GM23248 (cell line): ENCODE data around the gene SBF2. TPM values are rescaled to one million over a fixed set of nuclear protein-coding genes. Genes with fewer than 3 reads are reported as not detected.
A peak's percentile ranks its signal among the peaks of the same experiment; 100 is the strongest.

Source experiments
- DNase-seq: peaks from one replicate; pipeline ENCODE4 v3.0.0-alpha.2; 2015
- H2AFZ ChIP-seq: fragments of 200-600 bp; sonication (generic); 2 replicates; pipeline ENCODE4 v1.6.1; 2016; ENCODE audit warnings: antibody characterized with exemption
- H3F3A ChIP-seq: fragments of 200-600 bp; sonication (generic); 2 replicates; pipeline ENCODE4 v1.6.1; 2016; ENCODE audit warnings: mild to moderate bottlenecking, antibody characterized with exemption, mixed run types; ENCODE audit not compliant: insufficient read depth
- H3K27ac ChIP-seq: fragments of 200-600 bp; sonication (generic); 2 replicates; pipeline ENCODE4 v1.5.1; 2016; ENCODE audit warnings: mild to moderate bottlenecking
- H3K27me3 ChIP-seq: fragments of 200-600 bp; sonication (generic); replicated peaks from 2 replicates; pipeline ENCODE4 v1.6.1; 2016; ENCODE audit warnings: mild to moderate bottlenecking; ENCODE audit not compliant: insufficient read depth
- H3K36me3 ChIP-seq: fragments of 200-600 bp; sonication (generic); 2 replicates; pipeline ENCODE4 v1.6.1; 2016; ENCODE audit warnings: low read depth, mild to moderate bottlenecking
- H3K4me1 ChIP-seq: fragments of 200-600 bp; sonication (generic); 2 replicates; pipeline ENCODE4 v1.6.1; 2016; ENCODE audit warnings: mild to moderate bottlenecking; ENCODE audit not compliant: insufficient read depth
- H3K4me2 ChIP-seq: fragments of 200-600 bp; sonication (generic); one replicate; pipeline ENCODE4 v1.6.1; 2016; ENCODE audit warnings: mild to moderate bottlenecking; ENCODE audit not compliant: unreplicated experiment
- H3K4me3 ChIP-seq: fragments of 200-600 bp; sonication (generic); 2 replicates; pipeline ENCODE4 v1.5.1; 2016; ENCODE audit warnings: mild to moderate bottlenecking
- H3K79me2 ChIP-seq: fragments of 200-600 bp; sonication (generic); 2 replicates; pipeline ENCODE4 v1.6.1; 2016; ENCODE audit warnings: mild to moderate bottlenecking; ENCODE audit not compliant: insufficient read depth
- H3K9ac ChIP-seq: fragments of 200-600 bp; sonication (generic); 2 replicates; pipeline ENCODE4 v1.6.1; 2016; ENCODE audit warnings: mild to moderate bottlenecking
- H3K9me2 ChIP-seq: fragments of 200-600 bp; sonication (generic); 2 replicates; pipeline ENCODE4 v1.6.1; 2016; ENCODE audit warnings: mixed run types, mild to moderate bottlenecking, moderate library complexity; ENCODE audit not compliant: insufficient read depth
- H3K9me3 ChIP-seq: fragments of 200-600 bp; sonication (generic); one replicate; pipeline ENCODE4 v1.6.1; 2017; ENCODE audit warnings: low read depth
- H4K20me1 ChIP-seq: fragments of 200-600 bp; sonication (generic); 2 replicates; pipeline ENCODE4 v1.6.0; 2016; ENCODE audit not compliant: insufficient read depth
- EZH2 ChIP-seq: fragments of 200-600 bp; sonication (generic); IDR thresholded peaks from 2 replicates; pipeline ENCODE4 v1.6.1; 2018; ENCODE audit warnings: antibody characterized with exemption, mild to moderate bottlenecking; ENCODE audit not compliant: insufficient read depth, poor library complexity, severe bottlenecking
- EZH2phosphoT487 ChIP-seq: fragments of 200-600 bp; sonication (generic); IDR thresholded peaks from 2 replicates; pipeline ENCODE4 v1.6.1; 2018; ENCODE audit warnings: antibody characterized with exemption, moderate library complexity, mild to moderate bottlenecking, low read depth; ENCODE audit not compliant: insufficient read depth
- WGBS, 2 experiments: methylation state at CpG; one replicate each; pipeline ENCODE4 v1.1.6; 2015 to 2017; ENCODE audit warnings: low lambda C conversion rate in 2 of 2, low coverage in 1 of 2; ENCODE audit errors: missing lambda C conversion rate in 2 of 2; 5-methylcytosine and 5-hydroxymethylcytosine counted together
- in situ Hi-C: fragments of 300-500 bp; cut with MboI; formaldehyde crosslinking; loops from 2 replicates; pipeline ENCODE4 v1.15.0; 2020
- polyA plus RNA-seq: library from polyadenylated mRNA; unstranded; fragments of >200 nt; fragmentation: Nextera tagmentation; extraction: Ambion mirVana; gene quantifications from 2 replicates; pipeline ENCODE4 v1.2.1, GENCODE V29; 2016
- total RNA-seq: library from RNA; depleted of rRNA; stranded (reverse); fragments of >200 nt; shearing (Covaris generic); gene quantifications from 2 replicates; pipeline ENCODE4 v1.2.3, GENCODE V29; 2014; rRNA removed

Gene SBF2
- total RNA-seq (32.7 and 42.7 TPM in 2 replicates), polyA plus RNA-seq (18.8 and 21.9 TPM in 2 replicates)

DNA sequence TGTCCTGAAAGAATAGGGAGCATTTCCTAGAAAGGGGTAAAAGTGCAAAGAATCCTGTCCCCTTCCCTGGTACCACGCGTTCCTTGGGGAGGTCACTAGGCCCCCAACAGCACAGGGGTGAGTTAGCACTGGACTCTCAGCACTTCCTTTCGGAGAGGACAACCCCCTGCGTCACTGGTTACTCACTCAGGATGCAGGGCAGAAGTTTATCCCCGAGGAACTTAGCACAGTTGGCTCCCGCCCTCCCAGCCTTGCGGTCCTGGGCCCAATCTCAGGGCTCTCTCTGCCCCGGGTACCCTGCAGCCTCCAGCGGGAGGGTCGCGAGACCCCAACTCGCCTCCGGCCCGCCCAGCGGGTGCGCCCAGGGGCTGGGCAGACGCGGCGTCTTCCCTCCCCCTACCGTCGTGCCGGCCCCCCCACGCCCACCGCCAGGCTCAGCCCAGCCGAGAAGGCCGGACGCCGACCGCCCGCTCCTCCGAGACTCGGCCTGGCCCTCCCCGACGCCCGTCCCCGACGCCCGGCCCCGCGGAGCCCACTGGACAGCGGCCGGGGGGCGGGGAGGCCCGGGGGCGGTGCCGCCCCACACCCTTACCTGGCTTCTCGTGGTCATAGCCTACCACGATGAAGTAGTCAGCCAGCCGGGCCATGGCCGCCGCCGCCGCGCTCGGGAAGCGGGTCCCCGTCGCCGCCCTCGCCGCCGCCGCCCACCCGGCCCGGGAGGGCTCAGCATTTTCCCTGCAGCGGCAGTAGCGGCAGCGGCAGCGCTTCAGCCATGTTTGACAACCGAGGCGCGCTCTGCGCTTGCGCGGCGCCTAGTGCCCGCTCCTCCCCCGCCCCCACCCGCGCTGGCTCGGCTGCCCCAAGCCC is at the start of gene SBF2:
Gene SBF2 (minus strand): TSS at position 797 of the 867 bp plus-strand sequence. CDS start 150 bp downstream, at position 647.
- H3K36me3 ChIP-seq: peaks cover 4% of the 10 kb centered on the region
- peak within 1 kb of the TSS; percentile 84 for H2AFZ ChIP-seq
- H3K4me1 ChIP-seq: peaks cover 27% of the 10 kb centered on the region
- H3K9ac ChIP-seq: peak within 1 kb of the TSS; percentile 93
- H3K9me3 ChIP-seq: no peaks in the 10 kb centered on the region
- H3K79me2 ChIP-seq: peaks cover 81% of the 10 kb centered on the region
- H3K9me2 ChIP-seq: no peaks in the 10 kb centered on the region
- WGBS, 2 experiments: 1 to 2% methylated on average over 20 to 74 of the region's 81 CpGs
- no peaks in the 10 kb centered on the region for H4K20me1 ChIP-seq
- peak within 1 kb of the TSS; percentile 100 for H3K4me2 ChIP-seq
- H3F3A ChIP-seq: peaks cover 43% of the 10 kb centered on the region
- H3K4me3 ChIP-seq: peak within 1 kb of the TSS; percentile 89
- TF ChIP-seq EZH2phosphoT487: no peak
- TF ChIP-seq EZH2: no peak
- H3K27me3 ChIP-seq: no peaks in the 10 kb centered on the region
- in situ Hi-C loops: no loop called here
- H3K27ac ChIP-seq: peak within 1 kb of the TSS; percentile 90
- peak; percentile 97 for DNase-seq

DNA sequence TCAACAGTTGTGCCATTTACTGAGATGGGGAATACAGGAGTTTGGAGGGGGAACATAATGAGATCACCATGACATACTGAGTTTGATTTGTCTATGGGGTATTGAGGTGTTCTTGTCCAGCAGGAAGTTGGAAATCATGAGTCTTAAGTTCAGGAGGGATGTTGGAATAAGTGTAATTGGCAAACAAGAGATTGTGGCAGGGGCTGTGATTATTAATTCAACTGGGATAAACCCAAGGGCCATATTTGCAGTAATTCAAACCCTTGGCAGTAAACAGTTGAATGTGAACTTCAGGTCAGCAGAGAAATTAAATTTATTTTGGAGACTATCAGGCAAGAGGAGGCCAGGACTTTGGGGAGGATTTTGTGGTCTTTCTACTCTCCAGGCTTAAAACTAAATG is 44.3 kb upstream of the SBF2 start:
- in situ Hi-C loops: no loop called here
- H3K36me3 ChIP-seq: no peaks in the 10 kb centered on the region

DNA sequence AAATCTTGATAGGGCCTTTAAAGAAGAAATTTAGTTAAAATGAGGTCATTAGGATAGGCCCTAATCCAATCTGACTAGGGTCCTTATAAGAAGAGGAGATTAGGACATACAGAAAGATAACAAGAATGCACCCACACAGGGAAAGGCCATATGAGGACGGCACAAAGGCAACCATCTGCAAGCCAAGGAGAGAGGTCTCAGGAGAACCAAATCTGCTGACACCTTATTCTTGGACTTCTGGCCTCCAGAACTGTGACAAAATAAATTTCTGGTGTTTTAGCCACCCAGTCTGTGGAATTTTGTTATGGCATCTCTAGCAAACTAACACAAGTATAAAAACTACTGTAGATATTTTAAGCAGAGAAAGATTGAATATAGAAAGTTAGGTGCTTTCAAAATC is 39.5 kb upstream of the SBF2 start:
- in situ Hi-C loops: no loop called here
- Histone ChIP-seq H3K27me3 (no peaks in the 10 kb centered on the region), H3K79me2 (no peaks in the 10 kb centered on the region), H3K9me3 (no peaks in the 10 kb centered on the region), H3K4me3 (no peak overlapping the region), H2AFZ (no peak overlapping the region), H3F3A (peaks cover 17% of the 10 kb centered on the region), H3K4me2 (no peak overlapping the region), H3K36me3 (no peaks in the 10 kb centered on the region), H4K20me1 (no peaks in the 10 kb centered on the region), H3K27ac (no peak overlapping the region), H3K4me1 (peaks cover 31% of the 10 kb centered on the region), H3K9ac (no peak overlapping the region), H3K9me2 (no peaks in the 10 kb centered on the region)
- no peak for DNase-seq
- 81 to 100% methylated on average over 1 of the region's 1 CpG for WGBS, 2 experiments
- no peak for TF ChIP-seq EZH2phosphoT487

More for the DNA sequence above, 44.3 kb upstream of the SBF2 start:
- TF ChIP-seq EZH2phosphoT487 (no peak), EZH2 (no peak)
- Histone ChIP-seq H3K9me2 (no peaks in the 10 kb centered on the region), H3K4me2 (no peak overlapping the region), H3K9me3 (no peaks in the 10 kb centered on the region), H3K27ac (no peak overlapping the region), H3K4me3 (no peak overlapping the region), H2AFZ (no peak overlapping the region), H4K20me1 (no peaks in the 10 kb centered on the region), H3K9ac (no peak overlapping the region), H3K4me1 (no peaks in the 10 kb centered on the region), H3K79me2 (no peaks in the 10 kb centered on the region), H3F3A (no peaks in the 10 kb centered on the region), H3K27me3 (no peaks in the 10 kb centered on the region)
- no peak for DNase-seq

- H3K9me3 ChIP-seq: no peaks in the 10 kb centered on the region
- in situ Hi-C loops: no loop called here
- H3K4me1 ChIP-seq: peaks cover 47% of the 10 kb centered on the region
- no peaks in the 10 kb centered on the region for H3K27me3 ChIP-seq
- no peak overlapping the region for H3K4me3 ChIP-seq
- H3K4me2 ChIP-seq: no peak overlapping the region
- no peaks in the 10 kb centered on the region for H3K9me2 ChIP-seq
- H3K79me2 ChIP-seq: no peaks in the 10 kb centered on the region
- H3K9ac ChIP-seq: no peak overlapping the region
- TF ChIP-seq EZH2phosphoT487 (no peak), EZH2 (no peak)
- no peak overlapping the region for H3K27ac ChIP-seq
- peaks cover 34% of the 10 kb centered on the region for H3F3A ChIP-seq
- H4K20me1 ChIP-seq: no peaks in the 10 kb centered on the region
- no peaks in the 10 kb centered on the region for H3K36me3 ChIP-seq
- WGBS, 2 experiments: 91% methylated on average over 6 of the region's 6 CpGs
- H2AFZ ChIP-seq: no peak overlapping the region
- DNase-seq: peak; percentile 21
Measured at GRCh38 chr11:10331548-10332289, 37.7 kb upstream of the SBF2 start.
